Muscle of arm (tissue), 12 donors: Measurements from ENCODE around the gene MRPS26. TPM values are rescaled to one million over a fixed set of nuclear protein-coding genes. Genes with fewer than 3 reads are reported as not detected.

Source experiments
- polyA plus RNA-seq, 12 donors: library from polyadenylated mRNA; unstranded; fragments of 120-200 nt; gene quantifications; one replicate each; pipeline ENCODE4 v1.2.1, GENCODE V29; 2013; ENCODE audit not compliant: insufficient read length in 12 of 12

The MRPS26 gene
- polyA plus RNA-seq, 12 donors: 23.0 to 38.0 (median 28.4) TPM; not detected in 1

Other genes starting within 250 kb of the MRPS26 start
- 10 to 100 TPM in 11 of 12 donors, not detected in 1; 30.8 to 71.4 (median 47.1) TPM for gene CPXM1, start 245.4 kb upstream of the MRPS26 start, polyA plus RNA-seq
- gene C20orf141, start 231.1 kb upstream of the MRPS26 start, polyA plus RNA-seq: not detected
- not detected for gene TMEM239, start 229.7 kb upstream of the MRPS26 start, polyA plus RNA-seq
- 10 to 100 TPM in 11 of 12 donors, not detected in 1; 17.5 to 41.8 (median 25.6) TPM for gene PCED1A, start 205.4 kb upstream of the MRPS26 start, polyA plus RNA-seq
- gene VPS16, start 205.3 kb upstream of the MRPS26 start, polyA plus RNA-seq: 10 to 100 TPM in 11 of 12 donors, not detected in 1; 18.9 to 53.6 (median 21.9) TPM
- 10 to 100 TPM in 11 of 12 donors, not detected in 1; 35.4 to 98.2 (median 56.6) TPM for gene PTPRA, start 172.6 kb upstream of the MRPS26 start, polyA plus RNA-seq
- gene GNRH2, start 2.4 kb upstream of the MRPS26 start, polyA plus RNA-seq: 1 to 10 TPM in 1 of 12 donors, under 1 TPM in 4, not detected in 7; 0.20 to 1.1 (median 0.35) TPM
- 1 to 10 TPM in 1 of 12 donors, under 1 TPM in 7, not detected in 4; 0.25 to 1.0 (median 0.44) TPM for gene OXT, start 25.6 kb downstream of the MRPS26 start, polyA plus RNA-seq
- gene AVP, start 38.7 kb downstream of the MRPS26 start, polyA plus RNA-seq: under 1 TPM in 1 of 12 donors, not detected in 11; 0.24 TPM
- gene FASTKD5, start 113.8 kb downstream of the MRPS26 start, polyA plus RNA-seq: 10 to 100 TPM in 8 of 12 donors, 1 to 10 TPM in 3, not detected in 1; 7.2 to 12.8 (median 11.3) TPM
- 10 to 100 TPM in 1 of 12 donors, 1 to 10 TPM in 10, not detected in 1; 6.2 to 12.3 (median 7.3) TPM for gene UBOX5, start 113.8 kb downstream of the MRPS26 start, polyA plus RNA-seq
- gene LZTS3, start 127.5 kb downstream of the MRPS26 start, polyA plus RNA-seq: 1 to 10 TPM in 11 of 12 donors, not detected in 1; 2.5 to 7.2 (median 3.0) TPM
- 10 to 100 TPM in 11 of 12 donors, not detected in 1; 20.3 to 39.3 (median 26.8) TPM for gene DDRGK1, start 158.6 kb downstream of the MRPS26 start, polyA plus RNA-seq
- gene ITPA, start 163.4 kb downstream of the MRPS26 start, polyA plus RNA-seq: 10 to 100 TPM in 11 of 12 donors, not detected in 1; 29.2 to 45.7 (median 37.5) TPM
- 1 to 10 TPM in 5 of 12 donors, under 1 TPM in 5, not detected in 2; 0.53 to 1.9 (median 0.95) TPM for gene SLC4A11, start 193.1 kb downstream of the MRPS26 start, polyA plus RNA-seq